Activated effector memory CD4-positive, alpha-beta T cell treated with anti-CD3 and anti-CD28 coated beads, Interleukin-2, amount 50 U/mL, for 16 hours (primary cell): ENCODE data around the gene RNF152.

ENCODE experiments used
- DNase-seq: peaks from one replicate; pipeline ENCODE4 v3.0.0-alpha.2; 2020

Gene RNF152

DNA sequence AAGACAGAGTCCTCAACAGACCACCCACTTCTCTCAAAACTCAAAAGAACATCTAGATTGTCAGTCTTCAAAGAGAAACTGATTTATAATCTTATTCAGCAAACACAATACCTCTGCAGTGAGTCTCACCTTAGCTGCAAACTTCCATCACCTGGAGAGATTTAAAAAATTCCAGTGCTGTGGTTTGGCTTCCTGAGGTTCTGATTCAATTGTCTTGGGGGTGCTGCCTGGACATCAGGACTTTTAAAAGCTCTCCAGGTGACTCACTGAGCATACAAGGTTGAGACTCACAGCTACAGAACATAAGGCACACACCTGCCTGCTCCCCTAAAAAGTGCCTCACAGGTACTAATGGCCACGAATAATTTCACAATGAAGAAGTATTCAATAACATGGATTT is 40.3 kb downstream of the RNF152 start:
- DNase-seq = no peak

- DNase-seq = no peak
Measured at GRCh38 chr18:61851940-61852451, 40.8 kb downstream of the RNF152 start.

- no peak for DNase-seq
Measured at GRCh38 chr18:61851279-61851678, 41.5 kb downstream of the RNF152 start.

GRCh38 chr18:61850756-61851155 is 42.1 kb downstream of the RNF152 start:
- no peak for DNase-seq

DNA sequence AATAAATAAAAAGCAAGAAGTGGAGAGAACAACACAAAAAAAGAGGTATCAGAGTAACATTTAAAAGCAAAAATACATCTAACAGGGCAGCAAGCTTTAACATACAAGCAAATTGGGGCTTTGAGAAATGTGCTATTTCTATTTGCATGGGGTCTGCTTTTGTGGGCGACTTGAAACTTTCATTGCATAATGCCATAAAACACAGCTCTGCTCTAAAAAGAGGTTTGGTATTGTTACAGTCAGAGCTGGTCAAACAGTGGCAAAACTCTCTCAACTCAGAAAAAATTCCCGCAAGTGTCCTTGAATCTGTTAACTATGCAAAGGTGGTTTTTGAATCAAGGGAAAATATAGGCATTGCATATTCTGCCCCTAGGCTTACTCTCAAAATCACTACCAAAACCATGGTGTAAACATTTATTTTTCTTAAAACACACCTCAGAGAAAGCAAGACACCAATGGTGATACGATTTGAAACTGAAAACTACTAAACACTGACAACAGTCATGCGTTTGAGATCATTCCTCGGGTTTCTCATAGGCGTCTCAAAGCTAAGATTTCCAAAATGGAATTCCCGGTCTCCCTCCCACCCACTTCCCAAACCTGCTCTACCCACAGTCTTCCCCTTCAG is 45.5 kb downstream of the RNF152 start:
- no peak for DNase-seq

DNA sequence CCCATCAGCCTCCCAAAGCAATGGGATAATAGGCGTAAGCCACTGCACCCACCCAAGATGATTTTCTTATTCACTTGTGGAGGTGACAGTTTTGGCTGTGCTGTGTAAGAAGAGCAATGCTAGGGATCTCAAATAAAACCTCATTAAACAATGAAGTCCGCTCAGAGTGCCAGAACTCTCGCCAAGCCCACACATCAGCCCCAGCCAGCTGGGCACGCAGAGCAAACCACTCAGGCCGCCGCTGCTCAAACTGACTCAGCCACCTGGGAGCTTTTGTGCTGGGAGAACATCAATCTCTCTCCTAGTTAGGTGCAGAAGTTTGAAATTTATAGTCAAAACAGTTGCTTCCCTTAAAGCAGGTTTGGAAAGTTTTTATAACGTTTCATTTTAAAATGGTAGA is 47.6 kb downstream of the RNF152 start:
- no peak for DNase-seq

GRCh38 chr18:61844726-61845125 is 48.1 kb downstream of the RNF152 start:
- DNase-seq = no peak

DNA sequence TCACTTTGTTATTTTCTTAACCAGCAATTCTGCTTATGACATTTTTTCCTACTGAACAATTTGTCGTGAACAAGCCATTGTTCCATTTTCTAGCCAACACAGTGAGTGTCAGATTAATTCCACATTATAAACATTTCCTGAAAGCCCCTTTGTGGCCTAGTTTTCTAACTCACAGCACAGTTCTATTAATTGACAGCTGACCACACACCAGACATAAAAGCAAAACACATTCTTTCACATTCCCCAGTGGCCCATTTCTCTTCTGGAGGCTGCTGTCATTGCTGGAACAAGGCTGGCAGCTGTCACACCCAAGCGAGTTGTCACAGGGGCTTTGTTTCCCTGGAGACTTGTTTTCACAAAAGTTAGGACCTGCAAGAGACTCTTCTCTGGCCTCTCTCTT is 50.7 kb downstream of the RNF152 start:
- DNase-seq = no peak

DNA sequence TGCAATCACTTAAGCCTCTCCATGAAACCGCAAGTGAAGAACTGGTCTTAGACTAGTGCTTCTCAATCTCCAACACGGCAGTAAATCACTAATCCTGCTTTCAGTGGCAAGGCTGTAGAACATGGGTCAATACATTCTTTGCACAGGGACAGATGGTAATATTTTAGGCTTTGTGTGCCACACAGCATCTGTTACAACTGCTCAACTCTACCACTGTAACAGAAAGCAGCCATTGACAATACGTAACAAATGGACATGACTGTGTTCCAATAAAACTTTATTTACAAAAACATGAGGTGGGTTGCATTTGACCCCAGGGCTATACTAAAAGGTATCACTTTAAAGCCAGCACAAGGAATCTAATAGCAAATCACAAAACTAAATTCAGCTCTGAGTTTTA is 51.1 kb downstream of the RNF152 start:
- DNase-seq = no peak

- DNase-seq = no peak
Measured at GRCh38 chr18:61840324-61840723, 52.5 kb downstream of the RNF152 start.

GRCh38 chr18:61838521-61838920 is 54.3 kb downstream of the RNF152 start:
- no peak for DNase-seq

GRCh38 chr18:61833978-61834377 is 58.8 kb downstream of the RNF152 start:
- no peak for DNase-seq

DNA sequence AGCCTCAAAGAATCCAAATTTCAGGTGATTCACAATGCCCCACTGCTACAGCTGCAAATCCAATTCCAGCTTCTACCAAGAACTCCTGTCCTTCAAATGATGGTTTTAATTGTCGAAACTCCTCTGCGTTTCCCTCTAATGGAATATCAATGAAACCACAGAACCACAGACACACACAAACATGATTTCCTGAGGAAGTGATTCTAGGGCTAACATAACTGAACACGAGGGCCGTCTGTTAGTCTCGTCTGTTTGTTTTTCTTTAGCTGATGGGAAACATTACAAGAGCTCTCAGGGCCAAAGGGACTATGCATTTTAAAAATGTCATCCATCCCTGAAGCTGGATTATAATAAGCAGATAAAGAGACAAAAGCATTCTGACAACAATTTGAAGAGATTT is 59.4 kb downstream of the RNF152 start:
- no peak for DNase-seq

DNA sequence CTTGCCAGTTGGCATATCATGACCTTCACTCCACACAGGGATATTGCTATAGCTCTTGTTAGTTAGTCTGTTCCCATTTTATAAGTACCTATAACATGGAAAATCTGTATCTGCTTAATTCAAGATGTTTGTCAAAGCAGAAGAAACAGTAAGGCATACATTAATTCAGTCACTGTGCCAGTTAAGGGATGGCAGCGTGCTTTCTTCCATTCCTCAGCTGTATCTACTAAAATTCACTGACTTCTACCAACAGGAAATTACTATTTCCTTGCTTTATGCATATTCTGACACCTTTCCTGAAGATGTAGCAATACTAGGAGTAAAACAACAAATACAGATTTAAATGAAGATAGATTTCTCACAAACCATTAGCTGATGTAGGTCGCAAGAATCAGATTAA is 59.9 kb downstream of the RNF152 start:
- no peak for DNase-seq

DNA sequence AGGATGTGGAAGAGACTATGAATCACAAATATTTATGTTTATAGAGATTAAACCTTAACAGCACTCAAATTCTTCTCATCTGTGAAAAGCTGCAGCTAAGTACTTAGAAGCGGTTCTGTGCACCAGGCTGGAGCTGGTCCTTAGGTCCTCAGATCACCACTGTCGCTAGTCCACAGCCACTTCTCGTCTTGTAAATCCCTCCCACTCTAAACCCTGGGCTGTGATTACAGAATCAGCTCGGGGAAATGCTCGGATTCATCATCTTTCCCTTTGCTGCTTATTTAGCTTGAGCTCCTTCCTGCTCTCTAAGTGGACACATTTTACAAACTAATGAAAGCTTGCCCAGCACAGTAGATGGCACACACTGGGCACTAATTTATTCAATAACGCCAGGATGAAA is 61.7 kb downstream of the RNF152 start:
- no peak for DNase-seq

DNA sequence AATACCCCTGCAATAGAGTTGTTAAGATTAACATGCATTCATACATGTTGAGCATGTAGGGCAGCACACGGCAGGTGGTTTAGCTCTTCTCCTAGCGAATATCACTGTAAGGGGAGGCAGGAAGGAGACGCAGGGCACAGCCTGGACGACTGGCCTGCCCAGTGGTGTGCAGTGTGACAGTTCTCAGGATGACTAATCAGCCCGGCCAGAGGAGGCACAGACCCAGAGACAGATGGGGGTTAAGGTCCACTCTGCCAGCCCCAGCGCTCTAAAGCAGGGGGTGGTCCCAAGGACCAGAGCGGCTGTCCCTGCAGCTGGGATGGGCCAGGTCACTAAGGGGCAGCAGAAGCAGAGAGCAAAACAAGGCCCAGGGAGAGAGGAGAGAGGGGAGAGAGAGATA is 63.7 kb downstream of the RNF152 start:
- no peak for DNase-seq

DNA sequence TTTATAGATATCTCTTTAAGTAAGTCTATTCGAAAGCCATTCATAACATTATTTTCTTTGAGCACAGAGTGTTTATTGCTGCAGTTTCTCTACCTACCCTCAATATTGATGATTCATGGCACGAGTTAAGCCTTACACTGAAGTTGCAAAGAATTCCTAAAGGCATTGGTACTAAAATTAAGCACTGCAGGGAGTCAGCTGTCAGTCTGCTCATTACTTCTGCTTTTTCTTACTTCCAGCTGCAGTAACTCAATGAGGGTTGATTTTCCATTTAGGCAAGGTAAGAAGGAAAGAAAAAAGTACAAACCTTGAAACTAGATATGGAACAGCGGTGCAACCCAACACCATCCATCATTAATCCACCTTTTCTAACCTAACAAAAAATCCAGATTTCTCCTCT is 65.2 kb downstream of the RNF152 start:
- no peak for DNase-seq

DNA sequence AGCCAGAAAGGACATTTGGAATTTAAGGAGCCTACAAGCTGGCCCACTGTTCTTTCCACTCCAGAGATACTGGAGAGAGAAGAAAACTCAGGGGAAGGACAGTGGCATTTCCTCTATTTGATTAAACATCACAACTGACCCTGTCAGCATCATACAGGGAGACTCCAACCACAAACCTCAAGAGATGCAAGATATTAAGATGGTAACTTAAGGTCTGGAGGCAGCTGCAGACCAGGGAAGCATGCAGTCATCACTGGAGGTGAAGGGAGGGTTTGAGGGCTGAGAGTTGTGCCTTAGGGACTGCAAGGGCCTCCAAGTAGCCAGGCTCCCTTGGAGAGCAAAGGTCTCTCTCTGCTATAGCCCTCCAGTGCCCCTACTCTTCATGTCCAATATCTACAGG is 67.4 kb downstream of the RNF152 start:
- no peak for DNase-seq

- DNase-seq = no peak
Measured at GRCh38 chr18:61824733-61825363, 68.0 kb downstream of the RNF152 start.

DNA sequence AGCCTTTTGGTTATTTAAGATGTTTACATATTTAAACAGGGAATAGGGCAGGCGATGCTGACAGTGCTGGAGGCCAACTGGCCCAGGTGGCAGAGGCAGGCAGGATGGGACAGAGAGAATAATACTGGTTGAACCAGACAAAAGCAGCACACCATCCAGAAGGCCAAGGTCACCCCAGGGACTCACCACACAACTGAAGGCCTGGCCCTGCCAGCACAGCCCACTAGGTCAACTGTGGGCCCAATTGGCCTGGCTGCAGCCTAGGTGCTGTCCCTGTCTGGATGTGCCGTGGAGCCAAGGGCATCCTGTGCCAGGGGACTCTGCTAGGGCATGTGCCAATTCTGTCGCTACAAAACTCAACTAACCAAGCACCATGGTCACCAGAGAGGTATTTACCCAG is 69.2 kb downstream of the RNF152 start:
- DNase-seq = no peak

- DNase-seq = no peak
Measured at GRCh38 chr18:61822879-61823278, 69.9 kb downstream of the RNF152 start.

GRCh38 chr18:61821748-61822147 is 71.1 kb downstream of the RNF152 start:
- DNase-seq = no peak

- no peak for DNase-seq
Measured at GRCh38 chr18:61820882-61821281, 71.9 kb downstream of the RNF152 start.

- no peak for DNase-seq
Measured at GRCh38 chr18:61817086-61817485, 75.7 kb downstream of the RNF152 start.

- no peak for DNase-seq
Measured at GRCh38 chr18:61815885-61816470, 76.8 kb downstream of the RNF152 start.
